Thymus (tissue), 11 donors: ENCODE data around the gene LEP. TPM values are rescaled to one million over a fixed set of nuclear protein-coding genes. Genes with fewer than 3 reads are reported as not detected.

Experiments used
- DNase-seq, 9 donors: peaks; one replicate each; pipeline ENCODE4 v3.0.0-alpha.2; 2013; ENCODE audit warnings: low spot score in 9 of 9, low read depth in 6 of 9, missing footprints in 1 of 9
- H3K27ac ChIP-seq, 2 donors: one replicate each; pipeline ENCODE4 v1.5.1; 2013; ENCODE audit warnings: control low read depth in 1 of 2, low read depth in 1 of 2, low read length in 1 of 2, mild to moderate bottlenecking in 1 of 2, moderate library complexity in 1 of 2
- H3K27me3 ChIP-seq, 2 donors: one replicate each; pipeline ENCODE4 v1.5.1; 2013; ENCODE audit warnings: low read length in 1 of 2; ENCODE audit not compliant: control insufficient read depth in 2 of 2, insufficient read depth in 1 of 2
- H3K36me3 ChIP-seq, 2 donors: one replicate each; pipeline ENCODE4 v1.5.1; 2013; ENCODE audit warnings: low read length in 1 of 2, mild to moderate bottlenecking in 1 of 2, moderate library complexity in 1 of 2; ENCODE audit not compliant: control insufficient read depth in 2 of 2, insufficient read depth in 2 of 2
- H3K4me1 ChIP-seq, 2 donors: one replicate each; pipeline ENCODE4 v1.5.1; 2013; ENCODE audit warnings: low read length in 2 of 2; ENCODE audit not compliant: control insufficient read depth in 2 of 2, insufficient read depth in 2 of 2
- H3K4me3 ChIP-seq, 2 donors: one replicate each; pipeline ENCODE4 v1.5.1; 2013; ENCODE audit warnings: low read length in 2 of 2, control low read depth in 1 of 2, mild to moderate bottlenecking in 1 of 2
- H3K9me3 ChIP-seq, 2 donors: one replicate each; pipeline ENCODE4 v1.5.1; 2013; ENCODE audit warnings: low read length in 1 of 2, mild to moderate bottlenecking in 1 of 2; ENCODE audit not compliant: control insufficient read depth in 2 of 2, insufficient read depth in 1 of 2
- WGBS: extraction: QIAGEN DNeasy Blood & Tissue Kit; methylation state at CpG from one replicate; pipeline ENCODE4 v1.1.7; 2013; 5-methylcytosine and 5-hydroxymethylcytosine counted together
- polyA plus RNA-seq: library from polyadenylated mRNA; stranded (reverse); fragments of 200-250 nt; gene quantifications from one replicate; pipeline ENCODE4 v1.2.3, GENCODE V29; 2013
- total RNA-seq: library from RNA; stranded (reverse); fragments of 120-200 nt; gene quantifications from one replicate; pipeline ENCODE4 v1.2.4, GENCODE V29; 2013
- donor health status: healthy.

LEP gene
- total and polyA plus RNA-seq, 2 donors, result 0.05 TPM

DNA sequence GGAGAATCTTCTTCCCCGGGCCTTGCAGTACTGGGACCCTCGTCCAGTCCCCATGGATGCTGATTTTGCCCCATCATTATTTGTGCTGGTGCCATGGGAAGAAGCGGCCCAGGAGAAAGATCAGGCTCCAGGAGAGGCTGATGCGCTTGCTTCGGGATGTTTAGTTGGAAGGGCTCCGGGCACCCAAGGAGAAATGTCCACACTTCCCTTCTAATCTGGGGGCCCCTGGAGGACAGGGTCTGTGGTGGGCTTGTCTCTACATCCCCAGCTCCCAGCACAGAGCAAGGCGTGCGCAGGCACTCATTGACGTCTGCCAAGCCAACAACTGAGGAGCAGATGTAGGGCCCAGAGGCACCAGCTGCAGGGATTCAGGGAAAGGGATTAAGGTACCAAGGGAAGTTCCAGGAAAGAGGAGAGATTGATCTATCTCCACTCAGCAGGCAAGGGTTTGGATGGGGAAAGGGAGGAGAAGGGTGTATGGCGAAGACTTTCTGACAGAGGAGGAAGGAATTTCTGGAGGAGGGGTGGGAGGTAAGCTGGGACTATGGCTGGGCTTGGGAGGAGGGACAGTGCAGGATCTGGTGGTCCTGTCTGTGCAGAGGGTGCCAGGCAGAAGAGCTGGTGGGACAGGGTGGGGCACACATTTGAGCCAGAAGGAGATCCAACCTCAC lies 38.7 kb upstream of the LEP start:
- H3K9me3 ChIP-seq, result no peaks in the 10 kb centered on the region
- peaks cover 4 to 7% of the 10 kb centered on the region in 2 donors for H3K4me1 ChIP-seq
- DNase-seq, result no peak
- H3K4me3 ChIP-seq, result no peak overlapping the region
- WGBS, result 73% methylated on average over 10 of the region's 10 CpGs
- no peaks in the 10 kb centered on the region for H3K36me3 ChIP-seq
- H3K27me3 ChIP-seq, result peaks cover 12 to 76% of the 10 kb centered on the region in 2 donors
- H3K27ac ChIP-seq, result no peak overlapping the region

- Histone ChIP-seq H3K27ac (no peak overlapping the region), H3K4me3 (no peak overlapping the region), H3K4me1 (peaks cover 4 to 7% of the 10 kb centered on the region in 2 donors), H3K9me3 (no peaks in the 10 kb centered on the region), H3K36me3 (no peaks in the 10 kb centered on the region), H3K27me3 (peaks cover 12 to 73% of the 10 kb centered on the region in 2 donors)
- DNase-seq, result no peak
- WGBS, result 73% methylated on average over 12 of the region's 12 CpGs
Observed at GRCh38 chr7:128203047-128203491, 38.0 kb upstream of the LEP start.

DNA sequence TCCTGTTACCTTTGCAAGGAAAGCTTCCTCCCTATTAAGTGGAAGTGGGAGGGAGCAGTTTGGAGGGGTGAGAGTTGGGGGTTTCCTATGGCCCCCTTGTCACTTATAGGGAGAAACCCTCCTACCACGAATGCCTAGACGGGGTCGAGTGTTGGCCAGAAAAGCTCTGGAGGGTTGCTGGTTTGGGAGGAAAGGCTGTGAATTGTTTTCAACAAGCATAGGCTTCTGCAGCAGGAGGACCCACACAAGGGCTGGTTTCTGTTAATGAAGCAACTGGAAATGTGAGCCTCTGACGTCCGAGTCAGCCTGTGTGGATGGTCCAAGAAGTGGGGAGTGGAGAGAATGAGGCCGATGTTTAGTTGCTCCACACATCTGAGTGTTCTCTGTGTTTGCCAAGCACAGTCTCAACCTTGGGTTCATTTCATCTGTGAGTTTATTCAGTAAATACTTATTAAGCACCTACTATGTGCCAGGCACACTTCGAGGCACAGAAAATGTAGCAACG lies 37.3 kb upstream of the LEP start:
- Histone ChIP-seq H3K27ac (no peak overlapping the region), H3K4me1 (peaks cover 4 to 7% of the 10 kb centered on the region in 2 donors), H3K4me3 (no peak overlapping the region), H3K27me3 (peaks cover 12 to 72% of the 10 kb centered on the region in 2 donors), H3K36me3 (no peaks in the 10 kb centered on the region), H3K9me3 (no peaks in the 10 kb centered on the region)
- no peak for DNase-seq
- WGBS, result 84% methylated on average over 8 of the region's 8 CpGs

GRCh38 chr7:128204455-128204854 lies 36.6 kb upstream of the LEP start:
- no peak overlapping the region for H3K4me3 ChIP-seq
- 89% methylated on average over 5 of the region's 5 CpGs for WGBS
- H3K9me3 ChIP-seq, result no peaks in the 10 kb centered on the region
- DNase-seq, result no peak
- peaks cover 4 to 7% of the 10 kb centered on the region in 2 donors for H3K4me1 ChIP-seq
- H3K27ac ChIP-seq, result no peak overlapping the region
- H3K27me3 ChIP-seq, result peaks cover 12 to 69% of the 10 kb centered on the region in 2 donors
- no peaks in the 10 kb centered on the region for H3K36me3 ChIP-seq

DNA sequence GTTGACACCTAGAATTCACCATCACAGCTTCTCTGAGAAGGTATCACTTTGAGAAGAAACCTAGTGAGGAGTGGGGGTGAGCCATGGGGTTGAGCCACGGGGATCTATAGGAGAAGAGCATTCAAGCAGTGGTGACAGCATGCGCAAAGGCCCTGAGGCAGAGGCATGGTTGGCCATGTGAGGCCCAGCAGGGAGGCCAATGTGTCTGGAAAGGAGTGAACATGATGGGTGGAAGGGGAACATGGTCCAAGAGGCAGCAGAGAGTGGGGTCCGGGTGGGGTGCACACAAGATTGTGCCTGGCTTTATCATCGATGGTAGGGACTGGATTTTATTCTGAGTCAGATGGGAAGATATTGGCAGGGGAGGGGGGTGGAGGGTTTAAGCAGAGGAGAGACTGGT lies 36.0 kb upstream of the LEP start:
- 96% methylated on average over 4 of the region's 4 CpGs for WGBS
- Histone ChIP-seq H3K36me3 (no peaks in the 10 kb centered on the region), H3K27ac (no peak overlapping the region), H3K27me3 (peaks cover 12 to 66% of the 10 kb centered on the region in 2 donors), H3K4me3 (no peak overlapping the region), H3K4me1 (peaks cover 4 to 7% of the 10 kb centered on the region in 2 donors), H3K9me3 (no peaks in the 10 kb centered on the region)
- DNase-seq, result no peak

GRCh38 chr7:128206017-128206746 lies 34.9 kb upstream of the LEP start:
- Histone ChIP-seq H3K4me1 (peaks cover 3 to 5% of the 10 kb centered on the region in 2 donors), H3K4me3 (no peak overlapping the region), H3K27me3 (peaks cover 8 to 56% of the 10 kb centered on the region in 2 donors), H3K27ac (no peak overlapping the region), H3K36me3 (no peaks in the 10 kb centered on the region), H3K9me3 (no peaks in the 10 kb centered on the region)
- DNase-seq, result no peak
- WGBS, result 94% methylated on average over 16 of the region's 16 CpGs

- Histone ChIP-seq H3K27me3 (peaks cover 5 to 51% of the 10 kb centered on the region in 2 donors), H3K27ac (no peak overlapping the region), H3K4me1 (no peaks in the 10 kb centered on the region), H3K36me3 (no peaks in the 10 kb centered on the region), H3K4me3 (no peak overlapping the region), H3K9me3 (no peaks in the 10 kb centered on the region)
- 86% methylated on average over 9 of the region's 9 CpGs for WGBS
- no peak for DNase-seq
Observed at GRCh38 chr7:128206747-128207500, 34.2 kb upstream of the LEP start.

DNA sequence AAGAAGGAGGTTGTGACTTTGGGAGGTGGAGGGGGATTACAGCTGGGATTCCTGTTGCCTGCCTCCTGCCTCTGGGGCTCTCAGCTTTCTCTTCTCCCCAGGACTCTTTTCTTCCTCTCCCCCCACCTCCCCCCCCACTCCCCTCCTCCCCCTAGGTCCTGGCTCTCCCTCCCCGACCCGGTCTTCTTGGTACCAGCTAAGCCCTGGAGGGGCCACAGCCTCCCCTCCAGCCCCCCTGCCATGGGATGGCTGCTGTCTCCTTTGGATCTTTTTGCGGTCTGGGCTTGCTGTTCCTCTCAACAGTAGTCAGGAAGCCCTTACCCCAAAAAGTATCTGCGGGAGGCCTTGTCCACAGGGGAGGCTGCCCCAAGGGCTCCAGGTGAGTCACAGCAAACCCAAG lies 33.5 kb upstream of the LEP start:
- Histone ChIP-seq H3K27ac (no peak overlapping the region), H3K36me3 (no peaks in the 10 kb centered on the region), H3K9me3 (no peaks in the 10 kb centered on the region), H3K4me3 (no peak overlapping the region), H3K27me3 (peaks cover 0 to 44% of the 10 kb centered on the region in 2 donors), H3K4me1 (no peaks in the 10 kb centered on the region)
- WGBS, result 60% methylated on average over 4 of the region's 4 CpGs
- DNase-seq, result no peak
